ENCODE results near the gene DNAJC9.

DNAJC9 gene

GRCh38 chr10:73211106-73211811 lies 35.8 kb downstream of the DNAJC9 start:
- TF ChIP-seq, protein P1, sequence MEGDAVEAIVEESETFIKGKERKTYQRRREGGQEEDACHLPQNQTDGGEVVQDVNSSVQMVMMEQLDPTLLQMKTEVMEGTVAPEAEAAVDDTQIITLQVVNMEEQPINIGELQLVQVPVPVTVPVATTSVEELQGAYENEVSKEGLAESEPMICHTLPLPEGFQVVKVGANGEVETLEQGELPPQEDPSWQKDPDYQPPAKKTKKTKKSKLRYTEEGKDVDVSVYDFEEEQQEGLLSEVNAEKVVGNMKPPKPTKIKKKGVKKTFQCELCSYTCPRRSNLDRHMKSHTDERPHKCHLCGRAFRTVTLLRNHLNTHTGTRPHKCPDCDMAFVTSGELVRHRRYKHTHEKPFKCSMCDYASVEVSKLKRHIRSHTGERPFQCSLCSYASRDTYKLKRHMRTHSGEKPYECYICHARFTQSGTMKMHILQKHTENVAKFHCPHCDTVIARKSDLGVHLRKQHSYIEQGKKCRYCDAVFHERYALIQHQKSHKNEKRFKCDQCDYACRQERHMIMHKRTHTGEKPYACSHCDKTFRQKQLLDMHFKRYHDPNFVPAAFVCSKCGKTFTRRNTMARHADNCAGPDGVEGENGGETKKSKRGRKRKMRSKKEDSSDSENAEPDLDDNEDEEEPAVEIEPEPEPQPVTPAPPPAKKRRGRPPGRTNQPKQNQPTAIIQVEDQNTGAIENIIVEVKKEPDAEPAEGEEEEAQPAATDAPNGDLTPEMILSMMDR (conservative IDR thresholded peaks at IDR 0.05; ENCODE audit: low read depth, low read length): no peak
- no peak overlapping the region for H3K4me3 ChIP-seq (ENCODE audit: low read depth, low read length)
- DNase-seq (ENCODE audit: low read depth): no peak

DNA sequence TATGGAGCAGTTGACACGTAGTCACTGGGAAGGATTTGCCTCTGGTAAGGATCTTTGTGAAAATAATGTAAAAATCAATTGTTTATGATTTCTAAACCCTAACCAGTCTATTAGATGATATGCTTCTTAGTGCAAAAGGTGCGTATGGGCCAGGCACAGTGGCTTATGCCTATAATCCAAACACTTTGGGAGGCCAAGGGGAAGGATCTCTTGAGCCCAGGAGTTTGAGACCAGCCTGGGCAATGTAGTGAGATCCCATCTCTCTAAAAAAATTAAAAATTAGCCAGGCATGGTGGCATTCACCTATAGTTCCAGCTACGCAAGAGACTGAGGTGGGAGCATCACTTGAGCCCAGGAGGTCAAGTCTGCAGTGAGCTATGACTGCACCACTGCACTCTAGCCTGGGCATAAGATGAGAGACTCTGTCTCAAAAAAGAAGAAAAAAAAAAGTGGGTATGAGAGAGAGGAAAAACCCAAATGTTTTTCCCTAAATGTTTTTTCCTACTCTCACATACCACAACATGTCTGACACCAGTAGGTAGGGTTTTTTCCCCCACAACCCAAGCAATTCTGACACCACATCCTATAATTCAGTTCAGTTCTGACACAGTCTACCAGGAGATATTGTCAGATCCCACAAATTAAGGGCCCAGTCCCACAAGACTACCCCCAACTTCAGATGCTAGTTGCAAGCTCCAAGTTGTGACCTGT lies 36.5 kb downstream of the DNAJC9 start:
- no peak for DNase-seq (ENCODE audit: low read depth)
- TF ChIP-seq, protein P1 (conservative IDR thresholded peaks at IDR 0.05; ENCODE audit: low read depth, low read length): no peak
- H3K4me3 ChIP-seq (ENCODE audit: low read depth, low read length): no peak overlapping the region

DNA sequence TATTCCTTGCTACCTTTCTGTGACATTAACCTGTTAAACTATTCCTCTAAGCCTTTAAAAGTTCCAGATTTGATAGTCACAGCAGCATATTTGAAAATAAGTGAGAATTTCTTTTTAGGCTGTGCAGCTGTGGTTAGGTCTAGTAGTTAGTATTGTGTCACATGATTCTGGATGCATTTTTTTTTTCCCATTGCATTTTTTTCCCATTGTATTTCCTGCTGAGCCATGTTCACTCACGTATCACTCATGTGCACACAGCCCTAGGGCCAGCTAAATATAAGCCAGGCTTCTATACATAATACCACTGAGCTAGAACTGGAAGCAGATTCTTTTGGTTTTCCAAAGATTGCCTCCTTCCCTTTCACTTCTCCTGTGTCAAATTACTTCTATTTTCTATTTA lies 37.4 kb downstream of the DNAJC9 start:
- DNase-seq (ENCODE audit: low read depth): peak; percentile 59
- TF ChIP-seq, protein P1 (conservative IDR thresholded peaks at IDR 0.05; ENCODE audit: low read depth, low read length): no peak
- no peak overlapping the region for H3K4me3 ChIP-seq (ENCODE audit: low read depth, low read length)

- DNase-seq (ENCODE audit: low read depth): no peak
- no peak overlapping the region for H3K4me3 ChIP-seq (ENCODE audit: low read depth, low read length)
- TF ChIP-seq, protein P1 (conservative IDR thresholded peaks at IDR 0.05; ENCODE audit: low read depth, low read length): no peak
Measured at GRCh38 chr10:73207883-73208282, 39.2 kb downstream of the DNAJC9 start.

DNA sequence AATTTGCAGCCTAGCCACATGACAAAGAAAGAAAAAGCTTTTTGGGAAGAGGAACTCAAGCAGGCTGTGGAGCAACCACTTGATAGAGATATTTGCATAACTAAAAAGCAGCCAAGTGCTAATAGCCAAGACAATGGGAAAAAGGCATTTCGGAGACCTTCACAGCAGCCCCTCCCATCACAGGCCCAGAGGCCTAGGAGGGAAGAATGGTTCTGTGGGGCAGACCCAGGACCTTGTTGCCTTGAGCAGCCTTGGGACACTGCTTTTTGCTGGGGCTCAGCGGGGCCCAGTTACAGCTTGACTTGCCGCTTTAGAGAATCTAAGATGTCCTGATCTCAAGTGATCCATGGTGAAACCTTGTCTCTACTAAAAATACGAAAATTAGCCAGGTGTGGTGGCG lies 40.7 kb downstream of the DNAJC9 start:
- no peak for DNase-seq (ENCODE audit: low read depth)
- TF ChIP-seq, protein P1 (conservative IDR thresholded peaks at IDR 0.05; ENCODE audit: low read depth, low read length): no peak
- no peak overlapping the region for H3K4me3 ChIP-seq (ENCODE audit: low read depth, low read length)

DNA sequence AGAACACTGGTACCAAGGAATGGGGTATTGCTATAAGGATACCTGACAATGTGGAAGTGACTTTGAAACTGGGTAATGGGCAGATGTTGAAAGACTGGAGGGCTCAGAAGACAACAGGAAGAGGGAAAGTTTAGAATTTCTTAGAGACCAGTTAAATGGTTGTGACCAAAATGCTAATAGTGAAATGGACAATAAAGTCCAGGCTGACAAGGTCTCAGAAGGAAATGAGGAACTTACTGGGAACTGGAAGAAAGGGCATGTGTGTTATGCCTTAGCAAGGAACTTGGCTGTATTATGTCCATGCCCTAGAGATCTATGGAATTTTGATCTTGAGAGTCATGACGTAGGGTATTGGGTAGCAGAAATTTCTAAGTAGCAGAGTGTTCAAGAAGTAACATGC lies 41.2 kb downstream of the DNAJC9 start:
- no peak overlapping the region for H3K4me3 ChIP-seq (ENCODE audit: low read depth, low read length)
- TF ChIP-seq, protein P1 (conservative IDR thresholded peaks at IDR 0.05; ENCODE audit: low read depth, low read length): no peak
- DNase-seq (ENCODE audit: low read depth): no peak

- no peak for DNase-seq (ENCODE audit: low read depth)
- TF ChIP-seq, protein P1 (conservative IDR thresholded peaks at IDR 0.05; ENCODE audit: low read depth, low read length): no peak
- H3K4me3 ChIP-seq (ENCODE audit: low read depth, low read length): no peak overlapping the region
Measured at GRCh38 chr10:73205081-73205480, 42.0 kb downstream of the DNAJC9 start.
